ENCODE results near the gene EIF2A.

The EIF2A gene

DNA sequence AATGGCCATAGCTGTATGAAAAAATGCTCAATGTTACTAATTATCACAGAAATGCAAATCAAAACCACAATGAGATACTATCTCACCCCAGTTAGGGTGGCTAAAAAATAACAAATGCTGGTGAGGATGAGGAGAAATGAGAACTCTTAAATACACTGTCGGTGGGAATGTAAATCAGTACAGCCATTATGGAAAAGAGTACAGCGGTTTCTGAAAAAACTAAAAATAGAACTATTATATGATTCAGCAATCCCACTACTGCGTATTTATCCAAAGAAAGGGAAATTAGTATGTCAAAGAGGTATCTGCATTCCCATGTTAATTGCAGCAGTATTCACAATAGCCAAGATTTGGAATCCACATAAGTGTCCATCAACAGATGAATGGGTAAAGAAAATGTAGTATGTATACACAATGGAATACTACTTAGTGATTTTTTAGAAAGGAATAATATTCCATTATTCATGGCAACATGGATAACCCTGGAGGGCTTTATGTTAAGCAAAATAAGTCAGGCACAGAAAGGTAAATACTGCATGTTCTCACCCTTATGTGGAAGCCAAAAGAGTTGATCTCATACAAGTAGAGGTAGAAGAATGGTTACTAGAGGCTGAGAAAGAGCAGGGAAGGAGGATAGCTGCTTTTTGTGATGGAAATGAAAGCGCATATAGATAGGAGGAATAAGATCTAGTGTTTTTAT lies 35.3 kb upstream of the EIF2A start:
- no peak overlapping the region for H3K27ac ChIP-seq
- TF ChIP-seq ZFX (IDR thresholded peaks at IDR 0.05): no peak
- TF ChIP-seq, protein P1, sequence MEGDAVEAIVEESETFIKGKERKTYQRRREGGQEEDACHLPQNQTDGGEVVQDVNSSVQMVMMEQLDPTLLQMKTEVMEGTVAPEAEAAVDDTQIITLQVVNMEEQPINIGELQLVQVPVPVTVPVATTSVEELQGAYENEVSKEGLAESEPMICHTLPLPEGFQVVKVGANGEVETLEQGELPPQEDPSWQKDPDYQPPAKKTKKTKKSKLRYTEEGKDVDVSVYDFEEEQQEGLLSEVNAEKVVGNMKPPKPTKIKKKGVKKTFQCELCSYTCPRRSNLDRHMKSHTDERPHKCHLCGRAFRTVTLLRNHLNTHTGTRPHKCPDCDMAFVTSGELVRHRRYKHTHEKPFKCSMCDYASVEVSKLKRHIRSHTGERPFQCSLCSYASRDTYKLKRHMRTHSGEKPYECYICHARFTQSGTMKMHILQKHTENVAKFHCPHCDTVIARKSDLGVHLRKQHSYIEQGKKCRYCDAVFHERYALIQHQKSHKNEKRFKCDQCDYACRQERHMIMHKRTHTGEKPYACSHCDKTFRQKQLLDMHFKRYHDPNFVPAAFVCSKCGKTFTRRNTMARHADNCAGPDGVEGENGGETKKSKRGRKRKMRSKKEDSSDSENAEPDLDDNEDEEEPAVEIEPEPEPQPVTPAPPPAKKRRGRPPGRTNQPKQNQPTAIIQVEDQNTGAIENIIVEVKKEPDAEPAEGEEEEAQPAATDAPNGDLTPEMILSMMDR (conservative IDR thresholded peaks at IDR 0.05): no peak

DNA sequence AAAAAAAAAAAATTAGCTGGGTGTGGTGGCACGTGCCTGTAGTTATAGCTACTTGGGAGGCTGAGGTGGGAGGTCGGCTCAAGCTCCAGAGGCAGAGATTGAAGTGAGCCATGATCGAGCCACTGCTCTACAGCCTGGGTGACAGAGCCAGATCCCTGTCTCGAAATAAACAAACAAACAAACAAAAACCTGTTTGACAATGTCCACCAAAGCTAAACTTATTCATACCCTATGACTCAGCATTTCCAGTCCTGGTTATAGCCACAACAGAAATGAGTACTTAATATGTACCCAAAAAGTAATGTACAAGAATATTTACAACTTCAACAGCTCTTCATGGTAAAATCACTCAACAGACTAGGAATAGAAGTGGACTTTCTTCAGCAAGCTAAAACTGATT lies 31.4 kb upstream of the EIF2A start:
- no peak for TF ChIP-seq ZFX (IDR thresholded peaks at IDR 0.05)
- TF ChIP-seq, protein P1 (conservative IDR thresholded peaks at IDR 0.05): no peak
- H3K27ac ChIP-seq: peak overlapping the region; percentile 13; the same call in 1 of the 2 replicates

DNA sequence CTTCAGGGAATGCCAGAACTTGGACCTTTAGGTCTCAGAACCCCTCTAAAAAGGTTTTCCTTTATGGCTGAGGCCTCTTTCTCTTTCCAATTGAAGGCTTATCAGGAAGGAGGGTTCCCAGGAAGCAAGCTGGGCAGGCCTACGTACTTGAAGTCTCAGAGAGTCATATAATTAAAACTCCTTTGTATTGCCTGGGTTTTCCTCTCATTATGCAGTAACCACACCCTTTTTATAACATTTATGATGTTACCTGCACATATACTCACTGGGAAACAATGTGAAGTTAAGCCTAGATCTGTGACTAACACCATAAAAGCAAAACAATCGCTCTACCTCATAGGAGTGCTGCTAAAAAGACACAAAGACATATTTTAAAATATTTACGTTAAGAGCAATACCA lies 27.6 kb upstream of the EIF2A start:
- H3K27ac ChIP-seq: no peak overlapping the region
- TF ChIP-seq, protein P1 (conservative IDR thresholded peaks at IDR 0.05): no peak
- TF ChIP-seq ZFX (IDR thresholded peaks at IDR 0.05): no peak

DNA sequence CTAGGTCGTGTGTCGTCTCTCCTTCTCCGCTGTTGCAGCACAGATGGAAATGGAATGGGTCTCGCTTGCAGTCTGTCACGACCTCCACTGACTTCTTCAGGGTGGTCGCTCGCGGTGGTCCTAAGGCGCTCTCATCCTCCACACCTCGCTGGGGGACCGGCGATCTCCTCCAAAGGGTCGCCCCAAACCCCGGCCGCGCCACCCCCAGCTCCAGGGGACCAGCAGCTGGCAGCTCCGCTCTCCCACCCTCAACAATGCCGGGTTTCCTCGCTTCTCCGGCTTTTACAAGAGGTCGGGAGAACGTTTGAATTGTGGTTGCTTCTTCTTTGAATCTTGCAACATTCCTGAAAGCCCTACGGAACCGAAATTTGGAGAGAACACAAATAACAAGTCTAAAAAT lies 26.2 kb upstream of the EIF2A start:
- TF ChIP-seq ZFX (IDR thresholded peaks at IDR 0.05): no peak
- TF ChIP-seq, protein P1 (conservative IDR thresholded peaks at IDR 0.05): no peak
- no peak overlapping the region for H3K27ac ChIP-seq

DNA sequence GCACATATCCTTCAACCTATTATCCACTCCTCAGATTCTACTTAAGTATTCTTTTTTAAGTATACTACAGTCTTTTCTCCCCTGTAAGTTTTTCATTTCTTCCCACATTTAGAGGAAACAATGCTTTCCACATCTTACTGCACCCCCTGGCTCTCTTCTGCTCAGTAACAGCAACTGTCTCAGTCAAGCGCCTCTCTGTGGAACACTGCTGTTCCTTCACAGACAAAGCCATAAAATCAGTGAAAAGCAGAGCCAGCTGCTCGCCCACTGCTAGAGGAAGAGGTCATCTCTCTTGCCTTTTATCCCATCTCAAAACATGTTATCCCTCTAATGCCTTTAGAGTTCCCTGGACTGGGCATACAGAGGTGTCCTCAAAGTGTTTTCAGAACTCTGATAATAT lies 25.1 kb upstream of the EIF2A start:
- no peak overlapping the region for H3K27ac ChIP-seq
- TF ChIP-seq, protein P1 (conservative IDR thresholded peaks at IDR 0.05): no peak
- no peak for TF ChIP-seq ZFX (IDR thresholded peaks at IDR 0.05)

DNA sequence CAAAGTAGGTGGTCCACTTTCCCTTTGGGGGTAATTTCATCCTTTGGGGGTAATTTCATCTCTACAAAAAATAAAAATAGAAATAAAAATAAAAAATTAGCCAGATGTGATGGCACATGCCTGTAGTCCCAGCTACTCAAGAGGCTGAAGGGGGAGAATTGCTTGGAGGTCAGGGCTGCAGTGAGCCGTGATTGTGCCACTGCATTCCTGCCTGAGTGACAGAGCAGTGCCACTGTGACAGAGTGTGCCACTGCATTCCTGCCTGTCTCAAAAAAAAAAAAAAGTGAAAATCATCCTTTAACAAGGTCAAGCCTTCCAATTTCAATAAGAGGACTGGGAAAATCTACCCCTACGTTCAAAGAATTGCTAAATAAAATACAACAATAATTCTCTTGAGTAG lies 23.0 kb upstream of the EIF2A start:
- TF ChIP-seq ZFX (IDR thresholded peaks at IDR 0.05): no peak
- TF ChIP-seq, protein P1 (conservative IDR thresholded peaks at IDR 0.05): no peak
- no peak overlapping the region for H3K27ac ChIP-seq

DNA sequence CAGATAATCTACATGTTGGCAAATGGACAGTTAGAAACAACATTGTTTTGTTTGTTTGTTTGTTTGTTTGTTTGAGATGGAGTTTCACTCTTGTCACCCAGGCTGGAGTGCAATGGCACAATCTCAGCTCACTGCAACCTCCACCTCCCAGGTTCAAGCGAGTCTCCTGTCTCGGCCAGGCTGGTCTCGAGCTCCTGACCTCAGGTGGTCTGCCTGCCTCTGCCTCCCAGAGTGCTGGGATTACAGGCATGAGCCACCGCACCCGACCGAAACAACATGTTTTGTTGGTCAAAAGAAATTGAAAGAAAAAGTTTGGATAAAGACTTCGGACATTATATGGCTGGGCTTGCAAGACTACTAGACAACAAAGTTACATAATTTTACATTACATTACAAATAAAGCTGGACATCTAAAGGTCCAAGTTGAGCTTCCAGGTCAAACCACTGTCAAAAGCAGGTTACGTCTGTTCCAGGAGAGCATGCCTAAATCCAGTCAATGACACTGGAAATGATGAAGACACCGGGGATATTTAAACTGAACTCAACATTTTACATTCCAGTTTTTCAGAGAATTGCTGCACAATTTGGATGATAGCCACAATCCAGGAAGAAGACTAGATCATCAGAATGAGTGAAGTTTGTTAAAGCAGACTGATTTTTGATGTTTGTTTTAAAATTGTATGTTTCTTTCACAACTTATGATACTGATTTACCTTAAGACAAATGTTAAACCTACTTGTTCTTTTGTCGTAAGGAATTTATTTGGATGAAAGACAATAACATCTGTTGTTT lies 18.9 kb upstream of the EIF2A start:
- no peak overlapping the region for H3K27ac ChIP-seq
- TF ChIP-seq ZFX (IDR thresholded peaks at IDR 0.05): no peak
- TF ChIP-seq, protein P1 (conservative IDR thresholded peaks at IDR 0.05): no peak

Data from C4-2B (cell line).